M059J (cell line): ENCODE results near the gene CYSTM1. TPM values are rescaled to one million over a fixed set of nuclear protein-coding genes. Genes with fewer than 3 reads are reported as not detected.
A peak's percentile ranks its signal among the peaks of the same experiment; 100 is the strongest.

Experiments used
- DNase-seq: peaks from one replicate; pipeline ENCODE4 v3.0.0-alpha.2; 2012; ENCODE audit warnings: low read depth
- total RNA-seq: library from RNA; depleted of rRNA; stranded (reverse); fragments of >200 nt; shearing (Covaris generic); gene quantifications from 2 replicates; pipeline ENCODE4 v1.2.3, GENCODE V29; 2014

CYSTM1 gene
- total RNA-seq, 1 experiment from 2014 or later = 43.6 TPM

GRCh38 chr5:140236891-140237598 is 62.1 kb downstream of the CYSTM1 start:
- no peak for DNase-seq

- no peak for DNase-seq
Observed at GRCh38 chr5:140238756-140239155, 63.8 kb downstream of the CYSTM1 start.

GRCh38 chr5:140239461-140239860 is 64.5 kb downstream of the CYSTM1 start:
- DNase-seq = no peak

GRCh38 chr5:140239939-140240700 is 65.1 kb downstream of the CYSTM1 start:
- no peak for DNase-seq

- DNase-seq = peak; percentile 92
Observed at GRCh38 chr5:140240987-140241706, 66.2 kb downstream of the CYSTM1 start.

- no peak for DNase-seq
Observed at GRCh38 chr5:140242099-140242498, 67.1 kb downstream of the CYSTM1 start.

- no peak for DNase-seq
Observed at GRCh38 chr5:140242890-140243585, 68.0 kb downstream of the CYSTM1 start.

- no peak for DNase-seq
Observed at GRCh38 chr5:140243706-140244250, 68.8 kb downstream of the CYSTM1 start.

- peak; percentile 82 for DNase-seq
Observed at GRCh38 chr5:140244525-140245025, 69.6 kb downstream of the CYSTM1 start.

GRCh38 chr5:140245341-140245740 is 70.4 kb downstream of the CYSTM1 start:
- no peak for DNase-seq

GRCh38 chr5:140245926-140246325 is 70.9 kb downstream of the CYSTM1 start:
- no peak for DNase-seq

GRCh38 chr5:140246378-140247122 is 71.6 kb downstream of the CYSTM1 start:
- DNase-seq = peak; percentile 85

GRCh38 chr5:140248414-140248813 is 73.4 kb downstream of the CYSTM1 start:
- DNase-seq = no peak

GRCh38 chr5:140249536-140249935 is 74.5 kb downstream of the CYSTM1 start:
- no peak for DNase-seq

- DNase-seq = no peak
Observed at GRCh38 chr5:140250386-140250785, 75.4 kb downstream of the CYSTM1 start.

GRCh38 chr5:140251527-140251973 is 76.6 kb downstream of the CYSTM1 start:
- DNase-seq = peak; percentile 99

GRCh38 chr5:140252470-140253126 is 77.6 kb downstream of the CYSTM1 start:
- DNase-seq = no peak

GRCh38 chr5:140253985-140254384 is 79.0 kb downstream of the CYSTM1 start:
- DNase-seq = no peak

- no peak for DNase-seq
Observed at GRCh38 chr5:140255460-140256157, 80.6 kb downstream of the CYSTM1 start.
